ENCODE data around the gene HHAT. TPM values are rescaled to one million over a fixed set of nuclear protein-coding genes. Genes with fewer than 3 reads are reported as not detected.

The HHAT gene
- total and polyA plus RNA-seq, 4 donors: 1.2 to 11.3 (median 3.8) TPM

- no peaks in the 10 kb centered on the region for H3K27me3 ChIP-seq (ENCODE audit: control insufficient read depth in 3 of 3, insufficient read depth in 3 of 3, low read length in 2 of 3)
- no peak overlapping the region for H3K4me3 ChIP-seq
- H3K36me3 ChIP-seq (ENCODE audit: control insufficient read depth in 4 of 4, insufficient read depth in 4 of 4, low read length in 4 of 4): peaks cover 0 to 3% (median 0%) of the 10 kb centered on the region in 4 donors
- H3K4me1 ChIP-seq (ENCODE audit: control insufficient read depth in 5 of 5, insufficient read depth in 5 of 5, low read length in 5 of 5): peaks cover 0 to 3% (median 0%) of the 10 kb centered on the region in 5 donors
- TF ChIP-seq, protein P1, sequence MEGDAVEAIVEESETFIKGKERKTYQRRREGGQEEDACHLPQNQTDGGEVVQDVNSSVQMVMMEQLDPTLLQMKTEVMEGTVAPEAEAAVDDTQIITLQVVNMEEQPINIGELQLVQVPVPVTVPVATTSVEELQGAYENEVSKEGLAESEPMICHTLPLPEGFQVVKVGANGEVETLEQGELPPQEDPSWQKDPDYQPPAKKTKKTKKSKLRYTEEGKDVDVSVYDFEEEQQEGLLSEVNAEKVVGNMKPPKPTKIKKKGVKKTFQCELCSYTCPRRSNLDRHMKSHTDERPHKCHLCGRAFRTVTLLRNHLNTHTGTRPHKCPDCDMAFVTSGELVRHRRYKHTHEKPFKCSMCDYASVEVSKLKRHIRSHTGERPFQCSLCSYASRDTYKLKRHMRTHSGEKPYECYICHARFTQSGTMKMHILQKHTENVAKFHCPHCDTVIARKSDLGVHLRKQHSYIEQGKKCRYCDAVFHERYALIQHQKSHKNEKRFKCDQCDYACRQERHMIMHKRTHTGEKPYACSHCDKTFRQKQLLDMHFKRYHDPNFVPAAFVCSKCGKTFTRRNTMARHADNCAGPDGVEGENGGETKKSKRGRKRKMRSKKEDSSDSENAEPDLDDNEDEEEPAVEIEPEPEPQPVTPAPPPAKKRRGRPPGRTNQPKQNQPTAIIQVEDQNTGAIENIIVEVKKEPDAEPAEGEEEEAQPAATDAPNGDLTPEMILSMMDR (IDR thresholded peaks at IDR 0.05; ENCODE audit: control extremely low read depth, extremely low read depth): no peak
- ATAC-seq (ENCODE audit: insufficient read depth, low FRiP score) (no peak), DNase-seq (peak in 1 of 3 donors; percentile 3)
- H3K9me3 ChIP-seq (ENCODE audit: control insufficient read depth in 4 of 4, insufficient read depth in 3 of 4, low read length in 3 of 4): peaks cover 0 to 2% (median 0%) of the 10 kb centered on the region in 4 donors
- no peak overlapping the region for H3K9ac ChIP-seq (ENCODE audit: insufficient read depth in 1 of 2, low read length in 2 of 2)
- 63 to 78% methylated on average over 4 of the region's 4 CpGs for WGBS, 2 donors
- no peak overlapping the region for H3K27ac ChIP-seq (ENCODE audit: low read depth in 1 of 2, low read length in 1 of 2)
Observed at GRCh38 chr1:210586771-210587170, 258.1 kb downstream of the HHAT start.

DNA sequence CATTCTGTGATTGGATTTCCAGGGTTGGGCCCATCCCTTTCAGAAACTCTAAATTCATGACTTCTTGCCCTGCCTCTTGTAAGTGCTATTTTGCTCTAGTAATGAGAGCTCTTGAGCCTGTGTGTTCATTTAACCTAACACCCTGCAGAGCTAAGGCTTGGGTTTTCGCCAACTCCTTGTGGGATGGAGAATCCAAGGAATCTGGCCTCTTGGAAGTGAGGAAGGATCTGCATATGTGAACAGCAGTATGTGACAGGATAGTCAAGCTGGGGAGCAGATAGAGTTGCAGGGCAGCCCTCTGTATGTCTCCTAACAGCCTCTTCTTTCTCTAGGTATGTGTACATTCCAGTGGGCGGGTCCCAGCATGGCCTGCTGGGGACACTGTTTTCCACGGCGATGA, 258.9 kb downstream of the HHAT start:
- no peak overlapping the region for H3K9ac ChIP-seq (ENCODE audit: insufficient read depth in 1 of 2, low read length in 2 of 2)
- peaks cover 0 to 2% (median 0%) of the 10 kb centered on the region in 4 donors for H3K9me3 ChIP-seq (ENCODE audit: control insufficient read depth in 4 of 4, insufficient read depth in 3 of 4, low read length in 3 of 4)
- H3K4me1 ChIP-seq (ENCODE audit: control insufficient read depth in 5 of 5, insufficient read depth in 5 of 5, low read length in 5 of 5): peaks cover 0 to 3% (median 0%) of the 10 kb centered on the region in 5 donors
- TF ChIP-seq, protein P1 (IDR thresholded peaks at IDR 0.05; ENCODE audit: control extremely low read depth, extremely low read depth): no peak
- no peak overlapping the region for H3K27ac ChIP-seq (ENCODE audit: low read depth in 1 of 2, low read length in 1 of 2)
- H3K36me3 ChIP-seq (ENCODE audit: control insufficient read depth in 4 of 4, insufficient read depth in 4 of 4, low read length in 4 of 4): peaks cover 0 to 3% (median 0%) of the 10 kb centered on the region in 4 donors
- WGBS, 2 donors: 74 to 93% methylated on average over 4 of the region's 4 CpGs
- peak in 2 of 3 donors; percentile 19 to 37 for DNase-seq
- H3K4me3 ChIP-seq: no peak overlapping the region
- H3K27me3 ChIP-seq (ENCODE audit: control insufficient read depth in 3 of 3, insufficient read depth in 3 of 3, low read length in 2 of 3): no peaks in the 10 kb centered on the region
- ATAC-seq (ENCODE audit: insufficient read depth, low FRiP score): no peak

GRCh38 chr1:210588357-210588756, 259.7 kb downstream of the HHAT start:
- TF ChIP-seq, protein P1 (IDR thresholded peaks at IDR 0.05; ENCODE audit: control extremely low read depth, extremely low read depth): no peak
- 96 to 97% methylated on average over 3 of the region's 3 CpGs for WGBS, 2 donors
- no peak for ATAC-seq (ENCODE audit: insufficient read depth, low FRiP score)
- H3K36me3 ChIP-seq (ENCODE audit: control insufficient read depth in 4 of 4, insufficient read depth in 4 of 4, low read length in 4 of 4): peaks cover 0 to 3% (median 0%) of the 10 kb centered on the region in 4 donors
- DNase-seq: no peak
- H3K9ac ChIP-seq (ENCODE audit: insufficient read depth in 1 of 2, low read length in 2 of 2): no peak overlapping the region
- no peak overlapping the region for H3K27ac ChIP-seq (ENCODE audit: low read depth in 1 of 2, low read length in 1 of 2)
- H3K27me3 ChIP-seq (ENCODE audit: control insufficient read depth in 3 of 3, insufficient read depth in 3 of 3, low read length in 2 of 3): no peaks in the 10 kb centered on the region
- peaks cover 0 to 3% (median 0%) of the 10 kb centered on the region in 5 donors for H3K4me1 ChIP-seq (ENCODE audit: control insufficient read depth in 5 of 5, insufficient read depth in 5 of 5, low read length in 5 of 5)
- peaks cover 0 to 2% (median 0%) of the 10 kb centered on the region in 4 donors for H3K9me3 ChIP-seq (ENCODE audit: control insufficient read depth in 4 of 4, insufficient read depth in 3 of 4, low read length in 3 of 4)
- no peak overlapping the region for H3K4me3 ChIP-seq

DNA sequence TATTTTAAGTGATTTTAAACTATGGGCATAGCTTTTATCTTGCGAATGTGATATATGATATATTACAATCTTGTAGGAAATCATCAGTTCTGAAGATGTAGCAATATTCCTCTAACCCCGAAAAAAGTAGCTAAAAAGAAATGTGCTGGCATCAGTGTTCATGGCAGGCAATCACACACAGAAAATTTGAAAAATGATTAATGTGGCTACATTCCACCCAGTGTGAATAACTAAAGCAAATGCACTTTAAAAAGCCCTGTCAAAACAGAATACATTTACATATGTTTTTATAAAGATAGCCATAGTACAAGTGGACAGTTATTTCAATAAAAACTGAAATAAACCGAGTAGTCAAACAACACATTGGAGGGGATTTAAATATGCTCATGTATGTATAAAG, 260.2 kb downstream of the HHAT start:
- Histone ChIP-seq H3K4me1 (ENCODE audit: control insufficient read depth in 5 of 5, insufficient read depth in 5 of 5, low read length in 5 of 5) (peaks cover 0 to 3% (median 0%) of the 10 kb centered on the region in 5 donors), H3K27me3 (ENCODE audit: control insufficient read depth in 3 of 3, insufficient read depth in 3 of 3, low read length in 2 of 3) (no peaks in the 10 kb centered on the region)
- no peak for ATAC-seq (ENCODE audit: insufficient read depth, low FRiP score)

More for the DNA sequence above, 260.2 kb downstream of the HHAT start:
- DNase-seq: no peak
- 83 to 86% methylated on average over 3 of the region's 3 CpGs for WGBS, 2 donors
- Histone ChIP-seq H3K36me3 (ENCODE audit: control insufficient read depth in 4 of 4, insufficient read depth in 4 of 4, low read length in 4 of 4) (peaks cover 0 to 3% (median 0%) of the 10 kb centered on the region in 4 donors), H3K27ac (ENCODE audit: low read depth in 1 of 2, low read length in 1 of 2) (no peak overlapping the region), H3K4me3 (no peak overlapping the region), H3K9ac (ENCODE audit: insufficient read depth in 1 of 2, low read length in 2 of 2) (no peak overlapping the region), H3K9me3 (ENCODE audit: control insufficient read depth in 4 of 4, insufficient read depth in 3 of 4, low read length in 3 of 4) (peaks cover 0 to 2% (median 0%) of the 10 kb centered on the region in 4 donors)
- TF ChIP-seq, protein P1 (IDR thresholded peaks at IDR 0.05; ENCODE audit: control extremely low read depth, extremely low read depth): no peak
